A673 (cell line): ENCODE results near the gene CTSH. TPM values are rescaled to one million over a fixed set of nuclear protein-coding genes. Genes with fewer than 3 reads are reported as not detected.
A peak's percentile ranks its signal among the peaks of the same experiment; 100 is the strongest.

Experiments
- BruUV-seq: library from RNA; stranded (reverse); fragments of 400-500 nt; replicated peaks from 2 replicates; lab custom pipeline; 2021; lab: Mats Ljungman, UMichigan
- CTCF ChIA-PET: fragments of 300-600 bp; sonication (Branson Sonifier 250); formaldehyde crosslinking; loops from one replicate; lab custom pipeline; 2022; ENCODE audit warnings: antibody characterized with exemption; lab: Charles Lee
- POLR2A ChIA-PET: fragments of 300-600 bp; sonication (Branson Sonifier 250); formaldehyde crosslinking; loops from one replicate; lab custom pipeline; 2022; ENCODE audit warnings: antibody characterized with exemption; ENCODE audit not compliant: low non-redundant PET; lab: Charles Lee
- DNase-seq: peaks from one replicate; pipeline ENCODE4 v3.0.0-alpha.2; 2015; ENCODE audit warnings: low spot score
- H3K27ac ChIP-seq: fragments of 200-600 bp; sonication (generic); 2 replicates; pipeline ENCODE4 v1.5.1; 2016; ENCODE audit warnings: mixed run types, low read depth, mild to moderate bottlenecking, mixed read lengths, antibody characterized with exemption, low read length; ENCODE audit not compliant: poor library complexity, severe bottlenecking
- H3K27me3 ChIP-seq: fragments of 200-600 bp; sonication (generic); replicated peaks from 2 replicates; pipeline ENCODE4 v1.6.1; 2017; ENCODE audit warnings: mixed run types, low read depth, mild to moderate bottlenecking, mixed read lengths, antibody characterized with exemption, low read length; ENCODE audit not compliant: insufficient read depth, poor library complexity
- H3K36me3 ChIP-seq: fragments of 200-600 bp; sonication (generic); 2 replicates; pipeline ENCODE4 v1.6.1; 2016; ENCODE audit warnings: mixed run types, mild to moderate bottlenecking, mixed read lengths, antibody characterized with exemption, low read length; ENCODE audit not compliant: insufficient read depth, poor library complexity, severe bottlenecking
- H3K4me1 ChIP-seq: fragments of 200-600 bp; sonication (generic); 2 replicates; pipeline ENCODE4 v1.6.1; 2017; ENCODE audit warnings: mixed run types, mild to moderate bottlenecking, mixed read lengths, antibody characterized with exemption, low read length; ENCODE audit not compliant: insufficient read depth, poor library complexity, severe bottlenecking
- H3K4me3 ChIP-seq: fragments of 200-600 bp; sonication (generic); 2 replicates; pipeline ENCODE4 v1.5.1; 2016; ENCODE audit warnings: low read depth, mixed run types, mild to moderate bottlenecking, mixed read lengths, low read length; ENCODE audit not compliant: poor library complexity, severe bottlenecking
- H3K9me3 ChIP-seq: fragments of 200-600 bp; sonication (generic); 2 replicates; pipeline ENCODE4 v1.6.1; 2016; ENCODE audit warnings: mixed run types, low read depth, mild to moderate bottlenecking, mixed read lengths, antibody characterized with exemption, low read length; ENCODE audit not compliant: poor library complexity, severe bottlenecking
- CTCF ChIP-seq: fragments of 300-800, 200-600 bp; sonication (generic); conservative IDR thresholded peaks from 2 replicates; pipeline ENCODE4 v1.5.1; 2017; ENCODE audit warnings: low read depth, mild to moderate bottlenecking, antibody characterized with exemption, low read length, moderate library complexity, mixed read lengths
- EZH2 ChIP-seq: fragments of 200-600 bp; sonication (generic); IDR thresholded peaks from 2 replicates; pipeline ENCODE4 v1.6.1; 2017; ENCODE audit warnings: borderline replicate concordance, low read depth, mild to moderate bottlenecking, mixed read lengths, antibody characterized with exemption, low read length; ENCODE audit not compliant: poor library complexity, severe bottlenecking
- intact Hi-C: fragments of 100-400 bp; cut with micrococcal nuclease; formaldehyde crosslinking; loops from one replicate; pipeline ENCODE4 v1.10.0; 2022; ENCODE audit not compliant: unreplicated experiment
- total RNA-seq: library from RNA; stranded (reverse); gene quantifications from 2 replicates; pipeline ENCODE4 v1.2.3, GENCODE V29; 2021

CTSH gene
- total RNA-seq, 1 experiment from 2014 or later: 2.2 TPM

GRCh38 chr15:78909791-78910228 is 35.0 kb downstream of the CTSH start:
- Histone ChIP-seq H3K36me3 (peaks cover 68% of the 10 kb centered on the region), H3K4me3 (no peak overlapping the region), H3K27me3 (no peaks in the 10 kb centered on the region), H3K4me1 (no peaks in the 10 kb centered on the region), H3K9me3 (no peaks in the 10 kb centered on the region), H3K27ac (no peak overlapping the region)
- peak; percentile 61 for DNase-seq
- BruUV-seq: no TSS peak
- ChIA-PET CTCF (interaction anchor here (0.5 kb wide), 1 partner anchor 69 kb away, joined by 3 read pairs; no protein-coding TSS in a partner anchor), POLR2A (no interaction called here)
- TF ChIP-seq EZH2 (no peak), CTCF (peak; percentile 69)
- intact Hi-C loops: no loop called here

- CTCF ChIA-PET: no interaction called here
- Histone ChIP-seq H3K4me3 (no peak overlapping the region), H3K27ac (no peak overlapping the region), H3K27me3 (no peaks in the 10 kb centered on the region), H3K9me3 (no peaks in the 10 kb centered on the region), H3K4me1 (no peaks in the 10 kb centered on the region), H3K36me3 (peaks cover 68% of the 10 kb centered on the region)
- intact Hi-C loops: no loop called here
- TF ChIP-seq CTCF (no peak), EZH2 (no peak)
- POLR2A ChIA-PET: no interaction called here
- BruUV-seq: no TSS peak
- DNase-seq: no peak
These were observed 35.6 kb downstream of the CTSH start for GRCh38 chr15:78909160-78909695.

GRCh38 chr15:78907577-78907976 is 37.3 kb downstream of the CTSH start:
- Histone ChIP-seq H3K4me3 (no peak overlapping the region), H3K9me3 (no peaks in the 10 kb centered on the region), H3K27me3 (no peaks in the 10 kb centered on the region), H3K36me3 (peaks cover 74% of the 10 kb centered on the region), H3K4me1 (no peaks in the 10 kb centered on the region), H3K27ac (no peak overlapping the region)
- DNase-seq: peak; percentile 26
- POLR2A ChIA-PET: no interaction called here
- intact Hi-C loops: no loop called here
- CTCF ChIA-PET: interaction anchor here (0.6 to 1.1 kb wide), 4 partner anchors 72 to 152 kb away, joined by 4 to 8 read pairs (median 6); no protein-coding TSS in a partner anchor
- BruUV-seq: no TSS peak
- TF ChIP-seq CTCF: 0 out of 2 replicates have a peak, but pooled peaks have one; percentile 30
- no peak for TF ChIP-seq EZH2
